Lower leg skin (tissue), 3 donors: ENCODE data around the gene CENPS.

Source experiments
- CTCF ChIP-seq, 3 donors: fragments of 450-650 bp; IDR thresholded peaks; one replicate each; pipeline ENCODE4 v1.5.1; 2016; ENCODE audit warnings: antibody characterized with exemption in 3 of 3, mild to moderate bottlenecking in 3 of 3, moderate library complexity in 2 of 3
- POLR2A ChIP-seq, 2 donors: fragments of 450-650 bp; IDR thresholded peaks; one replicate each; pipeline ENCODE4 v1.6.1; 2016 to 2017; ENCODE audit warnings: antibody characterized with exemption in 2 of 2, mild to moderate bottlenecking in 1 of 2, moderate library complexity in 1 of 2

GRCh38 chr1:10438677-10439163 is 8.5 kb downstream of the CENPS start:
- TF ChIP-seq CTCF (IDR thresholded peaks at IDR 0.05) (no peak), POLR2A (IDR thresholded peaks at IDR 0.05) (no peak)
